Heart right ventricle (tissue), 16 donors: ENCODE data around the gene TSPAN6. TPM values are rescaled to one million over a fixed set of nuclear protein-coding genes. Genes with fewer than 3 reads are reported as not detected.

ENCODE experiments used
- ATAC-seq, 8 donors: fragments of 200-7000 bp; cut with Tn5 transposase; one replicate each; pipeline ENCODE4 v1.9.1; 2020; ENCODE audit warnings: mild to moderate bottlenecking in 8 of 8, moderate library complexity in 8 of 8, moderate number of reproducible peaks in 1 of 8
- DNase-seq, 2 donors: peaks; one replicate each; pipeline ENCODE4 v3.0.0-alpha.2; 2020
- H3K27ac ChIP-seq, 10 donors: fragments of 200-600 bp; sonication (generic) in 2 of 10; one replicate each; pipeline versions ENCODE4 v1.5.0 to v1.8.0; 2020 to 2022; ENCODE audit warnings: mild to moderate bottlenecking in 3 of 10
- H3K27me3 ChIP-seq, 7 donors: fragments of 200-600 bp; one replicate each; pipeline ENCODE4 v1.8.0; 2021 to 2022; ENCODE audit warnings: mild to moderate bottlenecking in 2 of 7
- H3K36me3 ChIP-seq, 9 donors: fragments of 200-600 bp; sonication (generic) in 1 of 9; one replicate each; pipeline versions ENCODE4 v1.5.0 to v1.8.0; 2020 to 2022; ENCODE audit warnings: mild to moderate bottlenecking in 2 of 9
- H3K4me1 ChIP-seq, 9 donors: fragments of 200-600 bp; sonication (generic) in 1 of 9; one replicate each; pipeline versions ENCODE4 v1.5.0 to v1.8.0; 2020 to 2022; ENCODE audit warnings: mild to moderate bottlenecking in 4 of 9
- H3K4me3 ChIP-seq, 10 donors: fragments of 200-600 bp; sonication (generic) in 2 of 10; one replicate each; pipeline versions ENCODE4 v1.5.0 to v1.8.0; 2020 to 2022; ENCODE audit warnings: mild to moderate bottlenecking in 7 of 10, moderate library complexity in 2 of 10
- H3K9me3 ChIP-seq, 11 donors: fragments of 200-600 bp in 10 of 11; sonication (generic) in 2 of 11; one replicate each; pipeline versions ENCODE4 v1.5.0 to v1.8.0; 2013 to 2022; ENCODE audit warnings: mild to moderate bottlenecking in 2 of 11, control low read depth in 1 of 11, moderate library complexity in 1 of 11
- CTCF ChIP-seq, 9 donors: fragments of 200-600 bp; sonication (generic) in 2 of 9; IDR thresholded peaks; one replicate each; pipeline versions ENCODE4 v1.5.0 to v1.8.0; 2021 to 2022; ENCODE audit warnings: antibody characterized with exemption in 9 of 9, mild to moderate bottlenecking in 5 of 9, moderate library complexity in 1 of 9
- WGBS, 2 donors: extraction: QIAGEN DNeasy Blood & Tissue Kit; methylation state at CpG; one replicate each; pipeline ENCODE4 v1.1.7; 2013; ENCODE audit warnings: inconsistent platforms in 1 of 2; 5-methylcytosine and 5-hydroxymethylcytosine counted together
- intact Hi-C, 10 donors: fragments of 100-400 bp; cut with DNase I; formaldehyde crosslinking; loops; one replicate each; pipeline versions ENCODE4 v1.11.1 to v1.14.2; 2022
- polyA plus RNA-seq, 2 donors: library from polyadenylated mRNA; stranded (reverse); fragments of 200-250 nt; gene quantifications; one replicate each; pipeline ENCODE4 v1.2.3, GENCODE V29; 2013
- total RNA-seq, 10 donors: library from RNA; stranded (reverse); fragmentation: NEBNext Ultra II Directional in 3 of 10; extraction: Animal tissue kit (Norgen Biotek cat#: 25700) in 3 of 10; gene quantifications; one replicate each; pipeline versions ENCODE4 v1.2.1 to v1.2.4, GENCODE V29; 2021 to 2023
- donor health status: Arrhythmogenic right ventricular cardiomyopathy.
- donor health status: ischemic (EF 13 %, LVEDD 7.1; RV severe dilation, severe dysfunction).
- donor health status: healthy with polysubstance abuse.
- donor health status: DM: no; HTN: yes; CAD: no.
- donor health status: DM: no; HTN: no; CAD: no.
- donor health status: ischemic (EF 25% LVEDD 6.9; RV normal size, moderate dysfunction).
- donor health status: ischemic (EF 25% LVEDD 5.7; RV mildly dilated, moderate dysfunction).
- donor health status: healthy.
- donor health status: DM: yes; HTN: yes; CAD: no.
- donor health status: Ischemic cardiomyopathy.
- donor health status: ischemic (EF 35%, LVEDD 5.7; RV mildly dilated, moderate dysfunction).
- donor health status: nonischemic (EF 11% LVEDD 7.7; RV severe dilation, severe dysfunction).
- donor health status: DM: yes; HTN: yes; CAD: no.
- donor health status: PGD.
- donor health status: ischemic (EF 29% LVEDD 5.4; RV normal size, mild dysfunction).
- donor health status: nonischemic (EF 23%, LVEDD 6.1; RV moderate dilation, normal function).

The TSPAN6 gene
- total and polyA plus RNA-seq, 12 donors = 3.0 to 8.6 (median 5.5) TPM

- Histone ChIP-seq H3K4me3 (no peak overlapping the region), H3K27me3 (peaks cover 0 to 89% (median 0%) of the 10 kb centered on the region in 7 donors), H3K4me1 (no peaks in the 10 kb centered on the region), H3K9me3 (no peaks in the 10 kb centered on the region), H3K36me3 (no peaks in the 10 kb centered on the region), H3K27ac (no peak overlapping the region)
- DNase-seq = no peak
- no peak for ATAC-seq
- no peak for TF ChIP-seq CTCF (IDR thresholded peaks at IDR 0.05)
- intact Hi-C loops = loop anchor here in 1 of 10 donors (10.0 kb wide), 1 partner anchor 148 kb away; no protein-coding TSS in a partner anchor
- WGBS, 2 donors = 32 to 41% methylated on average over 2 of the region's 2 CpGs
These were observed 43.5 kb downstream of the TSPAN6 start for GRCh38 chrX:100593126-100593525.

GRCh38 chrX:100591256-100592051 is 45.2 kb downstream of the TSPAN6 start:
- H3K9me3 ChIP-seq = no peaks in the 10 kb centered on the region
- ATAC-seq (no peak), DNase-seq (no peak)
- no peak overlapping the region for H3K27ac ChIP-seq
- intact Hi-C loops = loop anchor here in 1 of 10 donors (10.0 kb wide), 1 partner anchor 147 kb away; no protein-coding TSS in a partner anchor
- no peaks in the 10 kb centered on the region for H3K4me1 ChIP-seq
- no peak overlapping the region for H3K4me3 ChIP-seq
- no peaks in the 10 kb centered on the region for H3K36me3 ChIP-seq
- peaks cover 0 to 90% (median 0%) of the 10 kb centered on the region in 7 donors for H3K27me3 ChIP-seq
- WGBS, 2 donors = 70 to 79% methylated on average over 5 of the region's 5 CpGs
- TF ChIP-seq CTCF (IDR thresholded peaks at IDR 0.05) = no peak

- no peak for DNase-seq
- intact Hi-C loops = no loop called here
- WGBS, 2 donors = 70 to 84% methylated on average over 2 of the region's 2 CpGs
These were observed 48.7 kb downstream of the TSPAN6 start for GRCh38 chrX:100587861-100588260.

GRCh38 chrX:100586747-100587146 is 49.9 kb downstream of the TSPAN6 start:
- H3K27ac ChIP-seq = no peak overlapping the region
- H3K4me3 ChIP-seq = no peak overlapping the region
- intact Hi-C loops = no loop called here
- DNase-seq (no peak), ATAC-seq (no peak)
- H3K27me3 ChIP-seq = peaks cover 0 to 90% (median 0%) of the 10 kb centered on the region in 7 donors
- WGBS, 2 donors = 38 to 55% methylated on average over 2 of the region's 2 CpGs
- no peak for TF ChIP-seq CTCF (IDR thresholded peaks at IDR 0.05)
- no peaks in the 10 kb centered on the region for H3K36me3 ChIP-seq
- H3K4me1 ChIP-seq = no peaks in the 10 kb centered on the region
- no peaks in the 10 kb centered on the region for H3K9me3 ChIP-seq

More at GRCh38 chrX:100587861-100588260, 48.7 kb downstream of the TSPAN6 start:
- TF ChIP-seq CTCF (IDR thresholded peaks at IDR 0.05) = no peak
- H3K4me3 ChIP-seq = no peak overlapping the region
- H3K4me1 ChIP-seq = no peaks in the 10 kb centered on the region
- H3K36me3 ChIP-seq = no peaks in the 10 kb centered on the region
- H3K9me3 ChIP-seq = no peaks in the 10 kb centered on the region
- no peak overlapping the region for H3K27ac ChIP-seq
- ATAC-seq = no peak
- H3K27me3 ChIP-seq = peaks cover 0 to 94% (median 0%) of the 10 kb centered on the region in 7 donors
